NK-92 (cell line): ENCODE data around the gene AFAP1L1.

Experiments
- DNase-seq: peaks from one replicate; lab custom pipeline; 2025; ENCODE audit not compliant: unreplicated experiment; lab: John Stamatoyannopoulos, UW

Gene AFAP1L1

DNA sequence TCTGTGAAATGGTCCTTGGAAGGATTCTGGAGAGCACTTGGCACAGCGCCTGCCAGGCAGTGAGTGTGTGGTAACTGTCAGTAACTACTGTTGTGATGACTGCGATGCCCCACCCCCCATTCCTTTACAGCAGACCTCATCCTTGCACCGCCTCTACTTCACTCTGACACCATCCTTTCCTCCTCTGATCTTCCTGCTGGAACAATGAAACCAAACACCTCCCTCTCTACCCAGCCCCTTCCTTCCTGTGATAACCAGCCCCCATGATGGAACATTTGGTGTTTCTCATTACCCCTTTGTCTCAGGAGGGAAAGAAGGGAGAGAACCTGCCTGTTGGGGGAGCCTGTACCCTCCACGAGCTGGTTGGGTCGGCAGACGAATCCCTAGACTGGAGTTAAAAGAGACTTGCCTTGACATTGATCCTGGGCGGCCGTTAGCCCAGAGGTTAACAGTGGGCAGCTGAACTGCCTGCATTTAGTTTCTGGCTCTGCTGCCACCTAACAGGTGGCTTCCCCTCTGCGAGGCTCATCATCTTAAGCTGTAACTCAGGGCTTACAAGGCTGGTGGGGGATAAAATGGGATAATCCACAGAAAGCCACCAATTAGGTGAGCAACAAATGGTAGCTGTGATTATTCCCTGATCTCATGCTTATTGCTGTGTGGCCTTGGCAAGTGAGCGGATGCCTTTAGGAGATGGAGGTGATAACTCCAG lies 39.4 kb downstream of the AFAP1L1 start:
- no peak for DNase-seq

GRCh38 chr5:149313151-149313841 lies 41.6 kb downstream of the AFAP1L1 start:
- no peak for DNase-seq

- no peak for DNase-seq
Observed at GRCh38 chr5:149314571-149315111, 43.0 kb downstream of the AFAP1L1 start.

GRCh38 chr5:149315753-149316152 lies 44.1 kb downstream of the AFAP1L1 start:
- DNase-seq: no peak

DNA sequence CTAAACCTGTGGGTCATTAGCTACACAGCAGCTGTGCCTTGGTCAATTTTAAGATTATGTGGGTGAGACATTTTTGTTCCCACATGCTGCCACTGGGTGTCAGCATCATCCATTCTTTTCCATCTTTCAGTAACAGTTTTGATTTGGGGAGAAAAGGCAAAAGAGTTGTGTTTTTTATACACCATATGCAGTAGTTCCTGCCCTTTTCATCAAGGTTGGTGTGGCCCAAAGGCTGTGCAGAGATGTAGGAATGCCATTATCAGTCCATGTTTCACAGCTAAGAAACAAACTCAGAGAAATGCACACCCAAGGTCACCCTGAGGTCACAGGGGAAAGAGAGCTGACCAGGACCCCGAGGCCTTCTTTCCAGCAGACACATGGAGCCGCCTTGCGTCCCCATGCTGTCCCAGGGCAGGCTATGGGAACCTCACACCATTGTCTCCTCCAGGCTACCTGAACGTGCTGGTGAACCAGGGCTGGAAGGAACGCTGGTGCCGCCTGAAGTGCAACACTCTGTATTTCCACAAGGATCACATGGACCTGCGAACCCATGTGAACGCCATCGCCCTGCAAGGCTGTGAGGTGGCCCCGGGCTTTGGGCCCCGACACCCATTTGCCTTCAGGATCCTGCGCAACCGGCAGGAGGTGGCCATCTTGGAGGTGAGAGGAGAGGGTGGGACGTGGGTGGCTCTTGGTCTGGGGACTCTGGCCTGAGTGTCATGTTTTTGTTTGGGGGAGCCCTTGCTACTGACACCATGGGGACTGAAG lies 45.8 kb downstream of the AFAP1L1 start:
- DNase-seq: no peak

GRCh38 chr5:149319174-149319573 lies 47.5 kb downstream of the AFAP1L1 start:
- DNase-seq: no peak

DNA sequence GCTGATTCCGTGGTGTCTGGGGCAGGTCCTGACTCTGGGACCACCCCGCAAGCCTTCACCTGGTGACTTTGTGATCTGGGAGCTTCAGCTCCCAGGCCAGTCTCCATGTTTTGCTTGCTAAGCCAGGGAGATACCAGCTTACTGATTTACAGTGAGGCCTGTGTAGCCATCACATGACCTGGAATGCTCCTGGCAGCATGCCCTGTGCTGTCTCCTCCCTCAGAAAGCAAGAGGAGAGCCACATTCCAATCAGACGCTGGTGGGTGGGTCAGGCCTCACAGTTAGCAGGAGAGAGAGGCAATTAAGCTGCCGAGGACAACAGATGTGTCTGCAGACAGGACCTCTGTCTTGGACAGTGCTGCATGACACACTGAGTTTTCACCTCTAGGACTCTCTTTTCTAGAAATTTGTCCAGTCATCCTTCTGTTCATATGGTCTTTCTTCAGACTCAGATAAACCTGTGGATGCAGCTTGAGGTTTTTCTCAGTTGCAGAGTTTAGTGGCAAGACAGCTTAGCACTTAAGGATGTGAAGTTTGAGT lies 49.2 kb downstream of the AFAP1L1 start:
- DNase-seq: no peak

- no peak for DNase-seq
Observed at GRCh38 chr5:149322518-149322917, 50.9 kb downstream of the AFAP1L1 start.

GRCh38 chr5:149323210-149323609 lies 51.6 kb downstream of the AFAP1L1 start:
- no peak for DNase-seq

DNA sequence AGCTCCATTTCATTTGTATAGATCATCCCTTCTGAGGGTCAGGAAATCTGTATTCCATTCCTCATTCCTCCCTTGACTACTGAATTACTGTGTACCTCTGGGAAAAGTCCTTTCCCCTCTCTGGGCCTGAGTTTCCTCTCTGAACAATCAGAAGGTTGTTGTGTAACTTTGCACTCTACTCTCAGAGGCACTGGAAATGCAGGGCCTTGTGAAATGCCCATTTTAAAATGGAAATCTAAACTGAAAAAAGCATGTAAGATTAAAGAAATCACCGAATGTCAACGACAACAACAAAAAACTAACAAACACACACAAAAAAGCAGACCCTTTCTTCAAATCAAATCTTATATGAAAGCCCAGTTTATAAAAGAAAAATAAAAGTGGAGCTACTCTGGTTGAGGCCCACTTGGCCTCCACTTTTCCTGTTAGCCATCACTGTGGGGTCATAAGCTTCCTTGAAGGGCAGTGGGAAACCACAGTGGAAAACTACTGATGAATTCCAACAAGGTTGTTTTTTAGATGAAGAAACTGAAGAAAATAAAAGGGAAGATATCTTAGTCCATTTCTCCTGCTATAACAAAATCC lies 52.1 kb downstream of the AFAP1L1 start:
- no peak for DNase-seq

GRCh38 chr5:149324641-149325040 lies 53.0 kb downstream of the AFAP1L1 start:
- DNase-seq: no peak

- no peak for DNase-seq
Observed at GRCh38 chr5:149325166-149325735, 53.6 kb downstream of the AFAP1L1 start.

GRCh38 chr5:149325894-149326293 lies 54.2 kb downstream of the AFAP1L1 start:
- DNase-seq: no peak

DNA sequence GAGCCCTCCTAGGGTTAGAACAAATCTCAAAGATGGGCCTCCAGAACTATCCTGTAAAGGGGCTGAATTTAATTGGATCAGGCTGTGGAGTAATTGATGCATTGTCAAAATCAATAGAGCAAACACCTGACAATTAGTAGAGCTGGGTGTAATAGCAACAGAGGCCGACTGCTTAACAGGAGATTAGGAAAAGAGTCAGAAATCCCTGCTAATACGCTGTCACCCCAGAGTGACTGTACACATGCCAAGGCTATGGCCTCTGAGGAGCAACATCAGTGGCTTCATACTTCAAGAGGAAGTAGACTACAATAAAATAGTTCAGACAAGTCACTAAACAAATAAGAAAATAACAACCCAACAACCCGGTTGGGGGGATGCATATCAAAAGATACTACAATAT lies 55.0 kb downstream of the AFAP1L1 start:
- no peak for DNase-seq

DNA sequence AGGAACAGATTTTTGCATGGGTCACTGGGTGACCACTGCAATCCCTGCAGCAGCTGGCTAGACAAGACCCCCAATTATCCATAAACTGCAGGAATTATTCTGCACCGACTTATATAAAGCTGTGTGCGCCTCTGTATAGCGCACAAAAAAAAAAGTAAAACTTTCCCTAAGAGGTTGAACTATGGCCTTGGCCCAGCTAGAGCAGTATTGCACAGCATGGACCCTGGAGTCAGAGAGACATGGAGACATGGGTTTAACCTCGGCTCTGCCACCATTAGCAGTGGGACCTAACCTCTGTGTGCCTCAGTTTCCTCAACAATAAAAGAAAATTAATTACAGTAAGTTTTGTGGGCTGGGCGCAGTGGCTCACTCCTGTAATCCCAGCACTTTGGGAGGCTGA lies 56.5 kb downstream of the AFAP1L1 start:
- DNase-seq: no peak

- no peak for DNase-seq
Observed at GRCh38 chr5:149333711-149334443, 62.2 kb downstream of the AFAP1L1 start.

DNA sequence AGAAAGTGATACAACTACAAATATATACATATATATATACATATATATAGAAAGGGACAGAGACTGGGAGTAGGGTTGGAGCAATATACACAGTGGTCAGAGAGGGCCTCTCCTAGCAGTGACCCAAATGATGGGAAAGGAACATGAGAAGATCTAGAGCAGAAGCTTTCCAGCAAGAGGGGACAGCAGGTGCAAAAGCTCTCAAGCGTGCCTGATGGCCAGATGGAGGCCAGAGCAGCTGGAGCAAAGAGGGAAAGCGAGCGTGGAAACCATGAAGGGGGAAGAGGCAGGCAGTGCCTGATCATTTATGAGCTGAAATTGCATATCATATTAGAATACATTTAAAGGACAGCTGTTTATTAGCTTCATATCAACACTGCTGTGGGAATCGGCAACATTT lies 66.1 kb downstream of the AFAP1L1 start:
- DNase-seq: no peak

DNA sequence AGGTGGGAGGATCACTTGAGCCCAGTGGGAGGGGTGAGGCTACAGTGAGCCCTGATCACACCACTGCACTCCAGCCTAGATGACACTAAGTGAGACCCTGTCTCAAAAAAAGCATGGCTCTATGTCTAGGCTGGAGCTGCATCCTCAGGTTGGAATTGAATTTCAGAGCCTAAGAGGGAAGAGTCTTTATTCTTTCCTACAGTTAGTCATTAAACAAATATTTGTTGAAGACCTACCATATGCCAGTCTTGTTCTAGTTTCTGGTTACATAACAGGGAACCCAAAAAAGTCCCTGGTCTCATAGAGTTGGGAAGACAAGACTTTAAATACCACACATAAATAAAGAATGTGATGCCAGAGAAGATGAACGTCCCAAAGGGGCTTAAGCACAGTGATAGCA lies 66.7 kb downstream of the AFAP1L1 start:
- no peak for DNase-seq

DNA sequence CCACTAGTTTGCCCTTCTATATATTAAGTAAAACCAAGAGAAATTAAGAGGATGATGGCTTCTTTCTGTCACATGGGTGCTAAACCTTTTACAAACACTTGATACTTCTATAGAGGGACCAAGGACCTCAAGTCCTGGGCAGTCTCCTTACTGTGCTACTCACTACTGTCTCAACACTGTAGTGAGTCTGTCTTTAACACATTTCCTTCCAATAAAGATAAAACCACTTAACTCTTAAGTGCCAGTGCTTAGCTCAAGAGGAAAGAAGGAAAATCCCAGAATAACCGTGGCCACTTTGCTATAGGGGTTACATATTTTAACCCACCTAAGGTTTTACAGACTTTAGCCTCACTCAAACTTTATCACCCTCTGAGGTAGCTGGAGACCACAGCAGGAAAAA lies 69.3 kb downstream of the AFAP1L1 start:
- no peak for DNase-seq

GRCh38 chr5:149341876-149342275 lies 70.2 kb downstream of the AFAP1L1 start:
- DNase-seq: no peak
